Heart right ventricle (tissue), 16 donors: ENCODE data around the gene STK32A. TPM values are rescaled to one million over a fixed set of nuclear protein-coding genes. Genes with fewer than 3 reads are reported as not detected.

Experiments
- ATAC-seq, 8 donors: fragments of 200-7000 bp; cut with Tn5 transposase; one replicate each; pipeline ENCODE4 v1.9.1; 2020; ENCODE audit warnings: mild to moderate bottlenecking in 8 of 8, moderate library complexity in 8 of 8, moderate number of reproducible peaks in 1 of 8
- DNase-seq, 2 donors: peaks; one replicate each; pipeline ENCODE4 v3.0.0-alpha.2; 2020
- H3K27ac ChIP-seq, 10 donors: fragments of 200-600 bp; sonication (generic) in 2 of 10; one replicate each; pipeline versions ENCODE4 v1.5.0 to v1.8.0; 2020 to 2022; ENCODE audit warnings: mild to moderate bottlenecking in 3 of 10
- H3K27me3 ChIP-seq, 7 donors: fragments of 200-600 bp; one replicate each; pipeline ENCODE4 v1.8.0; 2021 to 2022; ENCODE audit warnings: mild to moderate bottlenecking in 2 of 7
- H3K36me3 ChIP-seq, 9 donors: fragments of 200-600 bp; sonication (generic) in 1 of 9; one replicate each; pipeline versions ENCODE4 v1.5.0 to v1.8.0; 2020 to 2022; ENCODE audit warnings: mild to moderate bottlenecking in 2 of 9
- H3K4me1 ChIP-seq, 9 donors: fragments of 200-600 bp; sonication (generic) in 1 of 9; one replicate each; pipeline versions ENCODE4 v1.5.0 to v1.8.0; 2020 to 2022; ENCODE audit warnings: mild to moderate bottlenecking in 4 of 9
- H3K4me3 ChIP-seq, 10 donors: fragments of 200-600 bp; sonication (generic) in 2 of 10; one replicate each; pipeline versions ENCODE4 v1.5.0 to v1.8.0; 2020 to 2022; ENCODE audit warnings: mild to moderate bottlenecking in 7 of 10, moderate library complexity in 2 of 10
- H3K9me3 ChIP-seq, 11 donors: fragments of 200-600 bp in 10 of 11; sonication (generic) in 2 of 11; one replicate each; pipeline versions ENCODE4 v1.5.0 to v1.8.0; 2013 to 2022; ENCODE audit warnings: mild to moderate bottlenecking in 2 of 11, control low read depth in 1 of 11, moderate library complexity in 1 of 11
- WGBS, 2 donors: extraction: QIAGEN DNeasy Blood & Tissue Kit; methylation state at CpG; one replicate each; pipeline ENCODE4 v1.1.7; 2013; ENCODE audit warnings: inconsistent platforms in 1 of 2; 5-methylcytosine and 5-hydroxymethylcytosine counted together
- intact Hi-C, 10 donors: fragments of 100-400 bp; cut with DNase I; formaldehyde crosslinking; loops; one replicate each; pipeline versions ENCODE4 v1.11.1 to v1.14.2; 2022
- polyA plus RNA-seq, 2 donors: library from polyadenylated mRNA; stranded (reverse); fragments of 200-250 nt; gene quantifications; one replicate each; pipeline ENCODE4 v1.2.3, GENCODE V29; 2013
- total RNA-seq, 10 donors: library from RNA; stranded (reverse); fragmentation: NEBNext Ultra II Directional in 3 of 10; extraction: Animal tissue kit (Norgen Biotek cat#: 25700) in 3 of 10; gene quantifications; one replicate each; pipeline versions ENCODE4 v1.2.1 to v1.2.4, GENCODE V29; 2021 to 2023
- TF ChIP-seq, protein P1 (sequence below), 9 donors: fragments of 200-600 bp; sonication (generic) in 2 of 9; IDR thresholded peaks; one replicate each; pipeline versions ENCODE4 v1.5.0 to v1.8.0; 2021 to 2022; ENCODE audit warnings: antibody characterized with exemption in 9 of 9, mild to moderate bottlenecking in 5 of 9, moderate library complexity in 1 of 9
- donor health status: Arrhythmogenic right ventricular cardiomyopathy.
- donor health status: ischemic (EF 13 %, LVEDD 7.1; RV severe dilation, severe dysfunction).
- donor health status: healthy with polysubstance abuse.
- donor health status: DM: no; HTN: yes; CAD: no.
- donor health status: DM: no; HTN: no; CAD: no.
- donor health status: ischemic (EF 25% LVEDD 6.9; RV normal size, moderate dysfunction).
- donor health status: ischemic (EF 25% LVEDD 5.7; RV mildly dilated, moderate dysfunction).
- donor health status: healthy.
- donor health status: DM: yes; HTN: yes; CAD: no.
- donor health status: Ischemic cardiomyopathy.
- donor health status: ischemic (EF 35%, LVEDD 5.7; RV mildly dilated, moderate dysfunction).
- donor health status: nonischemic (EF 11% LVEDD 7.7; RV severe dilation, severe dysfunction).
- donor health status: DM: yes; HTN: yes; CAD: no.
- donor health status: PGD.
- donor health status: ischemic (EF 29% LVEDD 5.4; RV normal size, mild dysfunction).
- donor health status: nonischemic (EF 23%, LVEDD 6.1; RV moderate dilation, normal function).

STK32A gene
- total and polyA plus RNA-seq, 12 donors, result 0.13 to 2.1 (median 0.76) TPM

DNA sequence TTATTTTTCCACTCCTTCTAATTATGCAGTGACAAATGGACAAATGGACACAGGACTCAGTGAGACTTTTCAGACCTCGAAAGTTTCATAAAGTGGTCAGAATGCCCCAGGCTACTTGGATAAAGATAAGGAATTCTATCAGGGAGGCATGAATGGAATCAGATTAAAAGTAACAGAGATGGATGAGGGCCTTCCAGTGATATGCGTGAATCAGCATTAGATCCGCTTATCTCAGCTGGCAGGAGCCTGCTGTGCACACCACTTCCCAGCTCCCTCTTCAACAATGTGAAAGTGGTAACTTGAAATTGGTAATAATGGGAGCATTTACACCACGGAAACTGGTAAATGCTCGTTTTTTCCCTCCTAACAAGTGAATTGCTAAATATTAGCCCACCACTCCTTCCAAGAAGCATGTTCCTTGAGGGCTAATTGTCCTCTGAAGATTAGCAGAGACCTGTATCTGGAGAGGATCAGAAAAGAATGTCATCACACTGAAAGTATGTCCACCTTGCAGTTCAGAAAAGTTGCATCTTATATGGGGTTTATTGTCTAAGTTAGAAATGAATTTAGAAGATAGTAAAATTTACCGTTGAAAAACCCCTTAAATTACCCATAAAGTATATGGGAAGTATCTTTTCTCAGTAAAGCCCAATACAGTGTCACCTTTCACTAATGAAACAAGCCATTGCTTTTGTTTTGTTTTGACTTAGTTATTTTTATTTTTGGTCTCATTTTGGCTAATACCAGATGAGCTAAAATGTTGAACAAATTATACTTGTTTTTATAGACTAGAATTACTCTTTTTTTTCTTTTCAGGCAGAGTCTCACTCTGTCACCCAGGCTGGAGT is 149.7 kb downstream of the STK32A start:
- no peak overlapping the region for H3K4me3 ChIP-seq
- H3K27ac ChIP-seq, result no peak overlapping the region
- 66 to 72% methylated on average over 6 of the region's 6 CpGs for WGBS, 2 donors
- H3K27me3 ChIP-seq, result no peaks in the 10 kb centered on the region
- DNase-seq, result no peak
- no peaks in the 10 kb centered on the region for H3K9me3 ChIP-seq
- no peaks in the 10 kb centered on the region for H3K36me3 ChIP-seq
- no peak for ATAC-seq
- H3K4me1 ChIP-seq, result no peaks in the 10 kb centered on the region
- TF ChIP-seq, protein P1, sequence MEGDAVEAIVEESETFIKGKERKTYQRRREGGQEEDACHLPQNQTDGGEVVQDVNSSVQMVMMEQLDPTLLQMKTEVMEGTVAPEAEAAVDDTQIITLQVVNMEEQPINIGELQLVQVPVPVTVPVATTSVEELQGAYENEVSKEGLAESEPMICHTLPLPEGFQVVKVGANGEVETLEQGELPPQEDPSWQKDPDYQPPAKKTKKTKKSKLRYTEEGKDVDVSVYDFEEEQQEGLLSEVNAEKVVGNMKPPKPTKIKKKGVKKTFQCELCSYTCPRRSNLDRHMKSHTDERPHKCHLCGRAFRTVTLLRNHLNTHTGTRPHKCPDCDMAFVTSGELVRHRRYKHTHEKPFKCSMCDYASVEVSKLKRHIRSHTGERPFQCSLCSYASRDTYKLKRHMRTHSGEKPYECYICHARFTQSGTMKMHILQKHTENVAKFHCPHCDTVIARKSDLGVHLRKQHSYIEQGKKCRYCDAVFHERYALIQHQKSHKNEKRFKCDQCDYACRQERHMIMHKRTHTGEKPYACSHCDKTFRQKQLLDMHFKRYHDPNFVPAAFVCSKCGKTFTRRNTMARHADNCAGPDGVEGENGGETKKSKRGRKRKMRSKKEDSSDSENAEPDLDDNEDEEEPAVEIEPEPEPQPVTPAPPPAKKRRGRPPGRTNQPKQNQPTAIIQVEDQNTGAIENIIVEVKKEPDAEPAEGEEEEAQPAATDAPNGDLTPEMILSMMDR (IDR thresholded peaks at IDR 0.05), result no peak
- intact Hi-C loops, result loop anchor here in 1 of 10 donors (10.0 kb wide), 1 partner anchor 180 kb away; no protein-coding TSS in a partner anchor

DNA sequence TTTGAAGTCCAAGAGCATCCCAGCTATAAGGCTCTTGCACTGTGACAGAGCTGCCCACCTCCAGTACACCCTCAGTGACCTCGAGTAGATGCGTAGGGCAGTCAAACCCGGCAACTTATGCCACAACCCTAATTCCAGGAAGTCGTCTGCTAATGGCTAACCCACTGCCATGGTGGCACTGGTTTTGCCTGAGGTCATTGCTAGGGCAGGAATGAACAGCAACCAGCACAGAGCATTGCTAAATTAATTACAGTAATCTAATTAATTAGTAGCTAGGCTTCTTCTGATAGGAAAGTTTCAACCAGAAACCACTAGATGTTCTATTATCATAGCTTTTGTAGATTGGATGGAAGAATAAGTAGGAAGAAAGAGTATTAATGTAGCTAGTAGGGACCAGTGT is 152.3 kb downstream of the STK32A start:
- ATAC-seq (no peak), DNase-seq (no peak)
- Histone ChIP-seq H3K4me3 (no peak overlapping the region), H3K9me3 (no peaks in the 10 kb centered on the region), H3K4me1 (peaks cover 0 to 2% (median 0%) of the 10 kb centered on the region in 9 donors), H3K36me3 (peaks cover 0 to 12% (median 0%) of the 10 kb centered on the region in 9 donors), H3K27ac (no peak overlapping the region), H3K27me3 (no peaks in the 10 kb centered on the region)
- TF ChIP-seq, protein P1 (IDR thresholded peaks at IDR 0.05), result no peak
- intact Hi-C loops, result loop anchor here in 1 of 10 donors (10.0 kb wide), 1 partner anchor 178 kb away; no protein-coding TSS in a partner anchor
- WGBS, 2 donors, result 79 to 83% methylated on average over 4 of the region's 4 CpGs

DNA sequence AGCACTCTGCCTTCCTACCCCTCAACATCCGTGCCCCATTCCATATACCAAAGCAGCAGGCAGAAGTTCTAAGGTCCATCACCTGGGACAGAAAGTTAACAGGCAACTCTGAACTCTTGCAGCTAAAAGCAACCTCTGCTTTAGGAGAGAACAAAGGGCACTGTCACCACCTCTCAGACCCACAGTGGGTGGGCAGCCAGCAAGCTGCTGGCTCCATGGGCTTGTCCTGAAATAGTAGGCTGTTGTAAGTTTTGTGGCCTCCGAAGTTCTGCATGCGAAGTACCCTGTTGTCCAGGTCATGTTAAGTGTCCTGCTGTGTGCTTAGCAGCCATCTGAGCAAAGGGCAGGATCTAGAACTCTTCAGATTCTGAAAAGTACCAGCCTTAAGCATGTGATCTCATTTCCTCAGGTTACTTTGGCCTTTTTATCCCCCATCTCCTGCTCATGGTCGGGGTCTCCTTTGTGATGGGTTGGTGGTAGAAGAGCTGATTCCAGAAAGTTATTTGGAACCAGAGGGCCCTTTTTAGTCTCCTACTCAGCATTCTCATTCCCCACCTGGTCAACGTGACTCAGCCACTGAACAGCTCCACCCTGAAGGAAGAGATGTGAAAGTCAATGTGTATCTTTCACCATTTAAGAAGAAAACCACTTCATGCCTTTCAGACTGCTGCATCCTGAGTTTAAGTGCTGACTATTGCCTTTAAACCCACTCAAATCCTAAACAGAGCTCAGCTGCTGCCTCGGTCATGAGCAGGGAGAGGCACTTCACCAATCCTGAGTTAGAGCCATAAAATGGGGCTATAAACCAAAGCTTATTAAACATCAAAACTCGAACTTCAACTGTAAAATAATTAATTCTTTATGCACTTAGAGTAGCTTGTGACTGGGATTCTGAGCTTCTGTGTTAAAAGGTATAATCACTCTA is 153.6 kb downstream of the STK32A start:
- Histone ChIP-seq H3K27me3 (no peaks in the 10 kb centered on the region), H3K4me3 (no peak overlapping the region), H3K9me3 (no peaks in the 10 kb centered on the region), H3K4me1 (peaks cover 0 to 3% (median 0%) of the 10 kb centered on the region in 9 donors), H3K27ac (no peak overlapping the region), H3K36me3 (peaks cover 0 to 24% (median 5%) of the 10 kb centered on the region in 9 donors)
- intact Hi-C loops, result loop anchor here in 1 of 10 donors (10.0 kb wide), 1 partner anchor 176 kb away; no protein-coding TSS in a partner anchor
- DNase-seq, result no peak
- 75% methylated on average over 7 of the region's 7 CpGs for WGBS, 2 donors
- ATAC-seq, result no peak
- TF ChIP-seq, protein P1 (IDR thresholded peaks at IDR 0.05), result no peak

DNA sequence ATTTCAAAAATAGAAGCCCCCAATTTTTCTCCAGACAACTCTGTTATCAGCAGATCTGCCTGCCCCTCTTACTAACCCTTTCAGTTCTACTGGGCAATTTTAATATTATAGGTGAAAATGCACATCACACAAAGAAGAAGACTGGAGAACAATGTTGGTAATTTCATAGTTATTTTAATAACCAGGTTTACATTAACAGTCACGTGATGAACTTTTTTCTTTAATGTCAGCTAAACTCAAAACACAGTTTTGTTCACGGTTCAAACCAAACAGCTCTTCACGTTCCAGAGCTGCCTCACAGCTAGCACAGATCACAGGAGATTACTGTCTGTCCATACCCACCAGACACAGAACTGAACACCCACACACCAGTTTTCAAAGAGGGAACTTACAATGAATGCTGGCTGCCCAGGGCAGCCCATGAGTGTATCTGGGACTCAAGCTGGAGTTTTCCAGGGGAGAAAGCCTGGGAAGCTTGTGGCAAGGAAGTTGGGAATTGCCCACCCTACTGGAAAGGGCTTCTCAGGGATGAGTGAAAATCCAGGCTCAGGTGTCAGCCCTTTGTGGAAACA is 155.9 kb downstream of the STK32A start:
- intact Hi-C loops, result loop anchor here in 3 of 10 donors (10.0 kb wide), 1 partner anchor 184 kb away; no protein-coding TSS in a partner anchor
- peaks cover 0 to 3% (median 0%) of the 10 kb centered on the region in 9 donors for H3K4me1 ChIP-seq
- no peak overlapping the region for H3K4me3 ChIP-seq
- TF ChIP-seq, protein P1 (IDR thresholded peaks at IDR 0.05), result no peak
- no peak for DNase-seq
- ATAC-seq, result no peak
- H3K27me3 ChIP-seq, result no peaks in the 10 kb centered on the region
- 86 to 89% methylated on average over 3 of the region's 3 CpGs for WGBS, 2 donors
- no peak overlapping the region for H3K27ac ChIP-seq
- H3K36me3 ChIP-seq, result peaks cover 0 to 47% (median 5%) of the 10 kb centered on the region in 9 donors
- H3K9me3 ChIP-seq, result no peaks in the 10 kb centered on the region
